NB4 (cell line): ENCODE results near the gene IL15.

ENCODE experiments used
- DNase-seq: peaks from one replicate; pipeline ENCODE4 v3.0.0; 2010; ENCODE audit warnings: low read depth
- H3K4me3 ChIP-seq: one replicate; pipeline ENCODE4 v1.5.1; 2011; ENCODE audit warnings: mild to moderate bottlenecking, low read depth, low read length, moderate library complexity
- MYC ChIP-seq: IDR thresholded peaks from 2 replicates; pipeline ENCODE4 v1.6.1; 2011; ENCODE audit warnings: low read depth, low read length
- POLR2A ChIP-seq: IDR thresholded peaks from 2 replicates; pipeline ENCODE4 v1.6.1; 2011; ENCODE audit warnings: mild to moderate bottlenecking; ENCODE audit not compliant: insufficient read length; ENCODE audit errors: extremely low read depth
- TF ChIP-seq, protein P1 (sequence below): IDR thresholded peaks from one replicate; pipeline ENCODE4 v1.5.1; 2012; ENCODE audit warnings: low read depth, low read length
- TF ChIP-seq, protein P2 (sequence below): IDR thresholded peaks from 2 replicates; pipeline ENCODE4 v1.6.1; 2011; ENCODE audit warnings: low read depth, low read length

Gene IL15

DNA sequence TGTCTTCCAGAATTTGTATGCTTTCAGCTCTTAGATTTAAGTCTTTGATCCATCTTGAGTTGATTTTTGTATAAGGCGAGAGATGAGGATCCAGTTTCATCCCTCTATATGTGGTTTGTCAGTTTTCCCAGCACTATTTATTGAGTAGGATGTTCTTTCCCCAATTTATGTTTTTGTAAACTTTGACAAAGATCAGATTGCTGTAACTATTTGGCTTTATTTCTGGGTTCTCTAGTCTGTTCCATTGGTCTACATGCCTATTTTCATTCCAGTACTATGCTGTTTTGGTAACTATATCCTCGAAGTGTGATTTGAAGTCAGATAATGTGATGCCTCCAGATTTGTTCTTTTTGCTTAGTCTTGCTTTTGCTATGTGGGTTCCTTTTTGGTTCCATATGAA, 60.7 kb downstream of the IL15 start:
- H3K4me3 ChIP-seq = no peak overlapping the region
- TF ChIP-seq POLR2A (no peak), MYC (no peak)
- TF ChIP-seq, protein P1, sequence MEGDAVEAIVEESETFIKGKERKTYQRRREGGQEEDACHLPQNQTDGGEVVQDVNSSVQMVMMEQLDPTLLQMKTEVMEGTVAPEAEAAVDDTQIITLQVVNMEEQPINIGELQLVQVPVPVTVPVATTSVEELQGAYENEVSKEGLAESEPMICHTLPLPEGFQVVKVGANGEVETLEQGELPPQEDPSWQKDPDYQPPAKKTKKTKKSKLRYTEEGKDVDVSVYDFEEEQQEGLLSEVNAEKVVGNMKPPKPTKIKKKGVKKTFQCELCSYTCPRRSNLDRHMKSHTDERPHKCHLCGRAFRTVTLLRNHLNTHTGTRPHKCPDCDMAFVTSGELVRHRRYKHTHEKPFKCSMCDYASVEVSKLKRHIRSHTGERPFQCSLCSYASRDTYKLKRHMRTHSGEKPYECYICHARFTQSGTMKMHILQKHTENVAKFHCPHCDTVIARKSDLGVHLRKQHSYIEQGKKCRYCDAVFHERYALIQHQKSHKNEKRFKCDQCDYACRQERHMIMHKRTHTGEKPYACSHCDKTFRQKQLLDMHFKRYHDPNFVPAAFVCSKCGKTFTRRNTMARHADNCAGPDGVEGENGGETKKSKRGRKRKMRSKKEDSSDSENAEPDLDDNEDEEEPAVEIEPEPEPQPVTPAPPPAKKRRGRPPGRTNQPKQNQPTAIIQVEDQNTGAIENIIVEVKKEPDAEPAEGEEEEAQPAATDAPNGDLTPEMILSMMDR = no peak
- TF ChIP-seq, protein P2, sequence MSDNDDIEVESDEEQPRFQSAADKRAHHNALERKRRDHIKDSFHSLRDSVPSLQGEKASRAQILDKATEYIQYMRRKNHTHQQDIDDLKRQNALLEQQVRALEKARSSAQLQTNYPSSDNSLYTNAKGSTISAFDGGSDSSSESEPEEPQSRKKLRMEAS = no peak
- no peak for DNase-seq

DNA sequence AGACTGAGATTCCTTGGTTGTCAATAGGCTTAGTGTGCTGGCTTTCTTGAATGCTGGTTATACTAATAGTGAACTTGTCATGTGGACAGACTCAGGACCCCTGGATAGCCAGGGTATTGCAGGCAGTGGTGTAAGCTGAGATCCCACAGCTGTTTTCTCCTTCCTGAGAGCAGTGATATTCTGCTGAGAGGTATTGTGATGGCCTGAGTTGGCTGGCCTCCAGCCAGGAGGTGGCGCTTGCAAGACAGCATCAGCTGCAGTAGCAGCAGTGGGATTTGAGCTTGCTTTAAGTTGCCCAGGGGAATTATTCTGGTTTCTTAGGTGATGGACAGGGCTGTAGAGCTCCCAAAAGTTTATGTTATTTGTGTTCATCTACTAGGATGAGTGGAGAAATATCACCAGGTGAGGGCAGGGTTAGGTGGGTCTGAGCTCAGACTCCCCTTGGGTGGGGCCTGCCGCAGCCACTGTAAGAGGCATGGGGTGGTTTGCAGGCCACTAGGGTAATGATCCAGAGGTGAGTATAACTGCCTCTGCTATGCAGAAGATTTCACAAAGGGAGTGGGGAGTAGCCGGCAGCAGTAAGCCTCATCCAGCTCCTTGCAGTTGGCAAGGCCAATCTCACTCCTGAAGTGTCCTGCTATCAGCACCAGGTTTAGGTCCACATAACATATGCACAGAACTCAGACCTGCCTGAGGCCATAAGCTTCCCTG, 66.2 kb downstream of the IL15 start:
- TF ChIP-seq, protein P2 = no peak
- TF ChIP-seq POLR2A = no peak
- TF ChIP-seq, protein P1 = no peak
- TF ChIP-seq MYC = no peak
- peak; percentile 8 for DNase-seq
- no peak overlapping the region for H3K4me3 ChIP-seq

DNA sequence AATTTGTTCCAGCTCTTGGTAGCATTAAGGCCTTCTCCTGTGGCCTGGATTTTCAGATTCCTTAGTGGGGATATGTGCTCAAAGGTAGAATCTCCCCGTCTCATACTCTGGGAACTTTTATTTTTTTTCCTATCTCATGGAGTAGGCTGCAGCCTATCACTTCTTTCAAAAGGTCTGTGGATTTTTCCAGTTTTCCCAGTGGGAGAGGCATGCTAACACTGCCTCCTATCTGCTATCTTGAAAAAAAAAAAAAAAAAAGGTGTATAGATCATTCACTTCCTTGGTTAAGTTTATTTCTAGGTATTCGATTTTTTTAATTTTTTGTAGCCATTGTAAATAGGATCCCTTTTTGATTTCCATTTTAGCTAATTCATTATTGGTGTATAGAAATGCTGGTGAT, 67.1 kb downstream of the IL15 start:
- H3K4me3 ChIP-seq = no peak overlapping the region
- TF ChIP-seq POLR2A (no peak), MYC (no peak)
- TF ChIP-seq, protein P2 = no peak
- TF ChIP-seq, protein P1 = no peak
- DNase-seq = no peak

DNA sequence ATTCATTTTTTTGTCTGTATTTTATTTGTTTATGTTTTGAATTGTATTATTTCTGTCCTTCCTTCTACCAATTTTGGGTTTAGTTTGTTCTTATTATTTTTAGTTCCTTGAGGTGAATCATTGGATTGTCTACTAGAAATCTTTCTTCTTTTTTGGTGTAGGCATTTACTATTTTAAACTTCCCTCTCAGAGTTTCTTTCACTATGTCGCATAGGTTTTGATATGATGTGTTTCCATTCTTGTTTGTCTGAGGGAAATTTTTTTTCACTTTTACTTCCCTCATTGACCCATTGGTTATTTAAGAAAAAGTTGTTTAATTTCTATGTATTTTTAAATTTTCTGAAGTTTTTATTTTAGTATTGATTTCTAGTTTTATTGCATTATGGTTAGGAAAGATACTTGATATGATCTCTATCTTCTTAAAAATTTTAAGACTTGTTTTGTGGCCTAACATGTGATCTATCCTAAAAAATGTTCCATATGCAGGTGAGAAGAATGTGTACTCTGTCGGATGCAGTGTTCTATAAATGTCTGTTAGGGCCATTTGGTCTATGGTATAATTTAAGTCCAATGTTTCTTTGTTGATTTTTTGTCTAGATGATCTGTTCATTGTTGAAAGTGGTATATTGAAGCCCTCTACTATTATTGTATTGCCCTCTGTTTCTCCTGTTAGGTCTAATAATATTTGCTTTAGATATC, 68.8 kb downstream of the IL15 start:
- TF ChIP-seq, protein P2 = no peak
- no peak for DNase-seq
- no peak overlapping the region for H3K4me3 ChIP-seq

DNA sequence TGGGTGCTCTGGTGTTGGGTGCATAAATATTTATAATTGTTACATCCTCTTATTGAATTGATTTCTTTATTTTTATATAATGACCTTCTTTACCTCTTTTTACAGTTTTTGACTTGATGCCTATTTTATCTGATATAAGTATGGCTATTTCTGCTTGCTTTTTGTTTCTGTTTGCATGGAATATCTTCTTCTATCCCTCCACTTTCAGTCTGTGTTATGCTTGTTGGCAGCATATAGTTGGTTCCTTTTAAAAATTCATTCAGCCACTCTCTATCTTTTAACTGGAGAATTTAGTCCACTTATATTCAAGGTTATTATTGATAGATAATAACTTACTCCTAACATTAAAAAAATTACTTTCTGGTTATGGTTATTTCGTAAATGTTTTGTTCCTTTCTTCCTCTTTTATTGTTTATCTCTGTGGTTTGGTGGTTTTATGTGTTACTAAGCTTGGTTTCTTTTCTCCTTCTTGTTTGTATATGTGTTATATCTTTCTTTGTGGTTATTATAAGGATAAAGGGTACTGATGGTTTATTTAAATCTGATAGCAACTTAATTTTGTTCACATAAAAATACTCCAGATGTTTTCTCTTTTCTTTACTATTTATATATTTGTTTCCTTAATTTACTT, 69.5 kb downstream of the IL15 start:
- H3K4me3 ChIP-seq = no peak overlapping the region
- TF ChIP-seq, protein P1 = no peak
- TF ChIP-seq MYC (no peak), POLR2A (no peak)
- TF ChIP-seq, protein P2 = no peak
- no peak for DNase-seq

DNA sequence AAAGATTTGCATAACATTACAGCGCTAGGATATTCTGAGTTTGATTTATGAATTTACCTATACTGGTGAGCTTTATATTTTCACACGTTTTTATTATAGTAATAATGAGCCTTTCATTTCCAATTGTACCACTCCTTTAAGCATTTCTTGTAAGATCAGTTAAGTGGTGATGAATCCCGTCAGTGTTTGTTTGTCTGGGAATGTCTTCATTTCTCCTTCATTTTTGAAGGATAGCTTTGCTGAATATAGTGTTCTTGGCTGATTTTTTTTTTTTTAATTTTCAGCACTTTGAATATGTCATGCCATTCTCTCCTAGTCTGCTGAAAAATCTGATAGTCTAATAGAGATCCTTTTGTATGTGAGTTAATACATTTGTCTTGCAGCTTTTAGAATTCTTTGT, 70.1 kb downstream of the IL15 start:
- no peak for DNase-seq
- H3K4me3 ChIP-seq = no peak overlapping the region
- TF ChIP-seq, protein P1 = no peak
- no peak for TF ChIP-seq POLR2A
- TF ChIP-seq, protein P2 = no peak
- TF ChIP-seq MYC = no peak
